CD4-positive, alpha-beta T cell treated with Interleukin-15 for 4 hours (primary cell): ENCODE data around the gene CNGB1.
"Not testable (repeated sequence)": the region's sequence is repeated elsewhere in the genome, so short reads cannot be mapped to it uniquely, and the experiment has no call there.

Source experiments
- DNase-seq: peaks from one replicate; pipeline ENCODE4 v3.0.0-alpha.2; 2020; ENCODE audit warnings: low spot score

CNGB1 gene

DNA sequence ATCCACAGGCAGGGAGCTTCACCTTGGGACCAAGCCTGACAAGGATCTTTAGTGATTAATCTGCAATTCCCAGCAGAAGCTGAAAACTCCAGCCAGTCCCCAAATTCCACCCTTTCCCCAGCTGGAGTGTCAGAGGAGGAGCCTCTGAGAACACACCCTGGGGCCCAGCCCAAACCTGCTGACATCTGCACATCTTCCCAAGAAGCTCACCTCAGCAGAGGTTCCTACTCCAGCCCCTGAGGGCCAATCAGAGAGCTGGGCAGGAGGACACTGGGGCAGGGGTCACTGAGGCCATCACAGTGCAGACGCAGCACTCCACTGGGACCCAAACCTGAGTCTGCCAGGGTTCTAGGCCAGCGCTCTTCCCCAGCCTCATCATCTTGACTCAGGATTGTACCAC is 44.9 kb downstream of the CNGB1 start:
- DNase-seq: no peak

DNA sequence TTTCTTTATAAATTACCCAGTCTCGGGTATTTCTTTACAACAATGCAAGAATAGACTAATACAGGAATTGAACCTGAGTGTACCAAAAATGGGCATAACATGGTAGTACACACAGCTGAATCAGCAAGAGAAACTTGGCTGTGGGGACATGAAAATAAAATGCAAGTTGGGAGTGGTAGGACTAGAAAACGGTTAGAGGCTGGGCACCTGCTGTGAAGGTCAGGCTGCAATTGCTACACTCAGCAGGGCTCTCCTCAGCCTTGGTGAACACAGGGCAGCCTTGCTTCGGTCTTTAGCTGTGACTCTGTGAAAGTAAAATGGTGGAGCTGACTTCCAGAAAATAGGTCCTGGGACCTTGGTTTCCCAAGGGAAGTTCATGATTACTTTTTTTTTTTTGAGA is 45.6 kb downstream of the CNGB1 start:
- no peak for DNase-seq

DNA sequence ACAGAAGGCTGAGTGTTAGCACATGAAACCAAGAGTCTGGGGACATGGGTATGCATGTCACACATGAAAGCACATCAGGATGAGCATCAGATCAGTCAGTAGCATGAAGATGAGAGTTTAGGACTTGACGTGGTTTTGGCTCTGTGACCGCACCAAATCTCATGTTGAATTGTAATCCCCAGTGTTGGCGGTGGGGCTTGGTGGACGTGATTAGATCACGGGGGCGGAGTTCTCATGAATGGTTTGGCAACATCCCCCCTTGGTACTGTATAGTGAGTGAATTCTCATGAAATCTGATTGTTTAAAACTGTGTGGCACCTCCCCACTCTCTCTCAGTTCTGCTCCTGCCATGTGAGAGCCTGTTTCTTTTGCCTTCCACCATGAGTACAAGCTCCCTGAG is 46.4 kb downstream of the CNGB1 start:
- DNase-seq: no peak

DNA sequence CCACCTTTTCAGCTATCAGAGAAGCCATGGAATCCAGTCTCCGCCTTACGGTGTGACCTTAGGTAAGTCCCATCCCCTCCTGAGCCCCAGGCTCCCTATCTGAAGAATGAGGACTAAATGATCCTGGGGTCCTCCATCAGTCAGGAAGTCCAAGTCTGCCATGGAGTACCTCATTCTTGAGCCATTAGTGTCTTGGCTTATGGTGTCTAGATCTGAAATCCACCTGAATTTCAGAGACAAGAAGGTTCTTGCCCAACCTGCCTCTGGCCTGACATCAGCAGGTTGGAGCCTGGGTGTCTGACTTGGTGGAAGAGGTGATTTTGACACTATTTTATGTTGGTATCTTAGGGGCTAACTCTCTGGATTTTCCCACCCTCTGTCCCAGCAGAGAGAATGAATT is 47.1 kb downstream of the CNGB1 start:
- no peak for DNase-seq

DNA sequence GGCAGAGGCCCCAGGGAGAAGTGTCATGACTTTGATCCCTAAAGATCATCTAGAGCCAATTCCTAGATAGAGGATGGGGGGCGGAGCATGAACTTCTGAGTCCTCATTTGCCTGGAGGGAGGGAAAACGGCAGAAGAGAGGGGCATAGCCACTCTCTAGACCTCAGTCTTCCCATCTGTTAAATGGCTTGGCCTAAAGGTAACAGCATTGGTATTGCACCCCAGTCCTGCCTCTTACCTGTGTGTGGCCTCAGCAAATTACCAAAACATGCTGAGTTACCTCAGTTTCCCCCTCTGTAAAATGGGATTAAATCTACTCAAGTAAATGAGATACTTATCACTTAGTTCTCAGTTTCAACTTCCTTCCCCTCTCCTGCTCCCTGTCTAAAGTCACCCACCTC is 47.5 kb downstream of the CNGB1 start:
- no peak for DNase-seq

DNA sequence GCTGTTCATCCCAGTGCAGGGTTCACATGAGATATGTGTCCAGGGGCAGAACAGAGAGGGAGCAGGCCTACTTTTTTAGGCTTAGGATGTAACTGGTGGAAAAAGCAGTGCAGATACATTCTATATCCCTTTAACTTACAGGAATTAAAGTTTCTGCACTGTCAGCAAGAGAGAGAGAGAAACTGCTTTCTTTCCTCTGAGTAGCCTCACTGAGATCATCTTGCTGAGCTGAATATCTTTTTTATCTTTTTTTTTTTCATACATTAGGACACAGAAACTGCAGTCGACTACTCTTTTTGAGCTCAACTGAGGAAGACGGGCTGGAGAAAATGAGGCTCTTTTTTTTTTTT is 50.1 kb downstream of the CNGB1 start:
- DNase-seq: no peak

DNA sequence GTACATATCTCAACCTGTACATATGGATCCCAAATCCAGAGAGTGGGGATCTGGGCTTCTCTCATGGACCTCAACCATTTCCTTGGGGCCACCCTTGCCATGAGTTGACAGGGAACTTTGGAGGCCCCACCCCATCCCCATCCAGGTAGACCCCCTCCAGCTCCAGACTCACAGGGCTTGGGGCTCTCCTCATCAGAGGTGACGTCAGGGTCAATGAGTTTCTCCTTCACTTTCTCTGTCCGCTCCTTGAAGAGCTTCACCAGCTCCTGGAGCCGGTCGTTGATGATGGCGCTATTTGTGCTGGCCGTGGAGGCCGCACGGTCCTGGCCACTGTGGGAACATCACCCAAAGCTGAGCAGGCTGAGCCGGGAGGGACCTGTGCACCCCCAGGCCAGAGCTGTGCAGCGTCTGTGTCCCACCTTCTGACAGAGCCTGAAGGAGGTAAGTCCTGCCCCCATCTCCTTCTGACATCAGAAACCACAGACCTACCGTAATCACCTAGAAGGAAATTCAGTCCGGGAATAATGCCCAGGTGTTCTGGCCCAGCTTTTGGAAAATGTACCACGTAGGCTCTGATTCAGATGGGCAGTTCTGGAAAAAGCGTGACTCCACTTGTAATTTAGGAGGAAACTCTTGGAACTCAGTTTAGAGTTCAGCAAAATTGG is 50.6 kb downstream of the CNGB1 start:
- DNase-seq: no peak

DNA sequence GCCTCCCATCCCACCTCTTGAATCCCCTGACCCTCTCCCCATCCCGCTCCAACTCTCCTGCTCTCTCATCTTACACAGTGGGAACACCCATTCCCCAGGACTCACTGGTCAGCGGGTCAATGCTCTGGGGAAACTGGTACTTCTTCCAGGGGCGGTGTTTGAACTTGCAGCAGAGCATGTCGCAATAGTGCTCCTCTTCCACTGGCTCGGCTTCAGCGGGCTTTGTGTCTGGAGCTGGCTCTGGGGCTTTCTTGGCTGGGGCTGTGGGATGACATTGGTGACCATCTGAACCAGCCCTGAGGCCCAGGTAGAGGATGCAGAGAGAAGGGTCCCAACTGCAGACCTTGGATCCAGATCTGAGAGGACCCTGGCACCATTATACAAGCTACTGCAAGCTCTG is 51.9 kb downstream of the CNGB1 start:
- DNase-seq: no peak

DNA sequence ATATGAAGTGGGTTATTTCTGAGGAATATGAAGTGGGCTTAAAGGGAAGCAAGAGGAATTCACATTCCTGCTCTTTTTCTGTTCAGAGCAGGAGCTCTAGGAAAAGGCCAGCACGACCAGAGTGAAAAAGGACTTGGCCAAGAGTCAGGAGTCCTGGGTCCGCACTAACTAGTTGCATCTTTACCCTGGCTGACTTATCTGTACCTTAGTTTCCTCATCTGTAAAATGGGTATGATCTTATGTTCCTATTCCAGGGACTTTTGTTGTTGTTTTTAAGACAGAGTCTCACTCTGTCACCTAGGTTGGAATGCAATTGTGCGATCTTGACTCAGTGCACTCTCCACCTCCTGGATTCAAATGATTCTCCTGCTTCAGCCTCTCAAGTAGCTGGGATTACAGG is 52.5 kb downstream of the CNGB1 start:
- no peak for DNase-seq

DNA sequence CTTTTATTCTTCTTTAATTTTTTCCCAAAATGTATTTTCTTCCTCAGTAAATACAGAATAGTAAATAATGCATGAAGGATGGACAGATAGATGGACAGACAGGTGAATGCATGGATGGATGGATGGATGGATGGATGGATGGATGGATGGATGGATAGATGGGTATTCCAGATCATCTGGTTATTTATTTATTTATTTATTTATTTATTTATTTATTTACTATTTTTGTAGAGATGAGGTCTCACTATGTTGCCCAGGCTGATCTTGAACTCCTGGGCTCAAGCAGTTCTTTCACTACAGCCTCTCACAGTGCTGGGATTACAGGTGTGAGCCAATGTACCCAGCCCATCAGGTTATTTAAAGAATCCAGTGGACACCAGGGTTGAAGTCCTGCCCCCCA is 53.0 kb downstream of the CNGB1 start:
- not testable (repeated sequence) for DNase-seq

DNA sequence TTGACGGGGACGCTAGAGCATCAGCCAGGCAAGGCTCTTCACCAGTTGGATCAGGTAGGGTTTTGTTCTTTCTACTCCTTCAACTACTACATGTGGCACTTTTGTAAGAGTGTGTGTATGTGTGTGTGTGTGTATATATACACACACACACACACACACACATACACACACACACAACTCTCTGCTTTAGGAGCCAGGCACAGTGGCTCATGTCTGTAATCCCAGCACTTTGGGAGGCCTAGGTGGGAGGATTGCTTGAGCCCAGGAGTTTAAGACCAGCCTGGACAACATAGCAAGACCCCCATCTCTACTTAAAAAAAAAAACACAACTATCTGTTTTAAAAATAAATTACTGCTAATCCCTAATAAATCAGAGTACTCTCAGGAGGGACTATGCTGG is 53.4 kb downstream of the CNGB1 start:
- DNase-seq: not testable (repeated sequence)

DNA sequence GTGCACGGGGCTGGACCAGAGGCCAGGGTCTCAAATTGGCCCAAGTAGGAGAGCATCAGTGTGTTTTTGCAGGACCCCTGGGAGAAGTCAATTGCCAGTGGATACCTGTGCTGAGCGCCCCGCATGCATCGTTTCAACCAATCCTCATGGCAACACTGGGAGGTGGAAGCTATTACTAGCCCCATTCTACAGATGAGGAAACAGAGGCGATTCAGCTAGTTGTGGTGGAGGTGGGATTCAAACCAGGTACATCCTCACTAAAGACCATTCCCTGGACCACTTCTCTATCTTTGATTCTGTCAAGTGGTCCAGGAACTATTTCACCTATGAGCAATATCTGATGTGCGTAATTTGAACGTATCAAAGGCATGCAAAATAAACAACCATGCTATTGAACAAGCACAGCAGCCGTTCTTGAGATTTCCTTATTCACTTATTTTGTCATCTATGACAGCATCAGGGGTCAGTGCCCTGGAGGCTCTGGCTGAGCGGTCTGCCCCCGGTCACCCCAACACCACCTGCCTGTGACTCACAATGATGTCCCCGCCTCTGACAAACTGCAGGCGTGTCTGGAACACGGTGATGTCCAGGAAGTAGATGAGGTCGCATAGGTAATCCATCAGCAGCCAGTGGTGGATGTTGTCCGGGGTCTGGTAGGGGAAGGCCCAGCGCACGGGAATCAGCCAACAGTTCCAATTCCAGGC is 54.0 kb downstream of the CNGB1 start:
- no peak for DNase-seq

DNA sequence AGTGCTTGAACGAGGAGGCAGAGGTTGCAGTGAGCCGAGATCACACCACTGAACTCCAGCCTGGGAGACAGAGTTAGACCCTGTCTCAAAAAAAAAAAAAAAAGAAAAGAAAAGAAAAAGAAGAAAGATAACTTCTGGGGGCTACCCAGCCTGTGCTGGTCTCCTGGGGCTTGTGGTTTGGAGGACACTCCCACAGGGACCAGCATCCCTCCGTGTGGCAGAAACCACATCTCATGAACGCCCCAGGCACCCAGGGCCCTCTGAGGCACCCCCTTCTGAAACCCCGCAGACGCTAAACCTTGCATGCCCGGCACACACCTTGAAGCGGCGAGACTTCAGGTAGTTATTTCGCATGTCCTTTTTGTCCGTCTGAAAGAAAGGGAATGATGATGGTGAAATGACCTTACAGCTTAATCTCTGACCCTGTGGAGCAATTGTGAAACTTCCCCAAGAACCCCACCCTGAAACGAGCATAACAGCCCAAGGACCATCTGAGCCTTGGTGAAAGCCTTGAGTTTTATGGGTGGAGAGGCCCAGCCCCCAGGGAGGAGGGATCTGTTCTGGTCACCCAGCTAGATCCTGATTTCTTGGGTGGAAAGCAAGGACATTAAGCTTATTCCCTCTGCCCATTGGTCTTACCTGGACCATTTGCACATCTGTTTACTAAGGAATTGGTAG is 55.0 kb downstream of the CNGB1 start:
- DNase-seq: no peak

DNA sequence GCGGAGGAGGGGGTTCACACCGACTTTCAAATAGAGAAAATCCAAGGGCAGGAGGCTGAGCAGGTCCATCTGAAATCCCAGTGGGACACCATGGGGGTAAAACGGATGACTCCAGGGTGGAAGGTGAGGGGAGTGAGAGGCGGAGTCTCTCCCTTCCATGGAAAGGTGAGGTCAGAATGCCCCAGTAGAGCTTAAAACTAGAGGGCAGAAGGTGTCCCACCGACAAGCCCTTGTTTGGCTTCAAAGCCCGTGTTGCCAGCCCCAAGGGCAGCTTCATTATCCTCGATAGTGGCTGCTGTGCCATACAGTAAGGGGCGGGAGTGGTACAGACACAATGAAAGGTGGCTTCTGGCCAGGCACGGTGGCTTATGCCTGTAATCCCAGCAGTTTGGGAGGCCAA is 55.7 kb downstream of the CNGB1 start:
- no peak for DNase-seq

DNA sequence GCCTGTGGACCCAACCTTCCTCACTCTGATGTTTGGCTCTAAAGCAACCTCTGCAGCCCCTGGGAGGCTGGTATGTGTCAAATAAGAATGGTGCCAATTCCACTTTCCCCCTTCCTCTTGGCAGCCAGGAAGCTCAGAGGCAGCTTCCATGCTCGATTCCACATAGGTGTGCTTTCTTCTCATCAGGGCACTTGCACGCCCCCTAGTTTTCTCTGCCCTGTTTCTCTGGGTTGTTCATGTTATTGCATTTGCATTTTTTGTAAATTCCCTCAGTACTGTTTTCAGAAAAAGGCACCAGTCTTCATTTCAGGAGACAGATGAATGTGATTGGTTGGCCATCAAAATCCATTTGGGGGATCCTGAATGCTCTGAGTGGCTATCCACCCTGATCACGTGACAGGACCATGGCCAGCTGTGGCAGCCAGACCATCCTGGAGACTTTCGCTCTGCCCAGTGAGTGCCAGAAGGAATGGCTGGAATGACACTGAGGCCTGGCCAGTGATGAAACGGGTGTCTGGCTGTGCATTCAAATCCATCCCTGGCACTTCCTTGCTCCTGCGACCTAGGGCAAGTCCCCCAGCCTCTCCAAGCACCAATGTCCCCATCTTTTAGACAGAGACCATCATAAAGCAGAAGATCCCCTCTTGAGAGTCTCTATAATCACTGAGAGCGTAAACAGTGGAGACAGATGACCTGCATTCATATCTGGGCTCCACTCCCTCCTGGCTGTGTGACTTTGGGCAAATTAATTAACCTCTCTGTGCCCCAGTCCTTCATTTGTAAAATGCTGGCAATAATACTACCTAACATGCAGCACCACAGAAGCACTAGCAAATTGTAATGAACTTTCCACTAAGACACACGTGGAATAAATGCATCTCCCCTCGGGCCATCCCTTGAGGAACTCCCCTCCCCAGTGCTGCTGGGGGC is 56.4 kb downstream of the CNGB1 start:
- DNase-seq: no peak

DNA sequence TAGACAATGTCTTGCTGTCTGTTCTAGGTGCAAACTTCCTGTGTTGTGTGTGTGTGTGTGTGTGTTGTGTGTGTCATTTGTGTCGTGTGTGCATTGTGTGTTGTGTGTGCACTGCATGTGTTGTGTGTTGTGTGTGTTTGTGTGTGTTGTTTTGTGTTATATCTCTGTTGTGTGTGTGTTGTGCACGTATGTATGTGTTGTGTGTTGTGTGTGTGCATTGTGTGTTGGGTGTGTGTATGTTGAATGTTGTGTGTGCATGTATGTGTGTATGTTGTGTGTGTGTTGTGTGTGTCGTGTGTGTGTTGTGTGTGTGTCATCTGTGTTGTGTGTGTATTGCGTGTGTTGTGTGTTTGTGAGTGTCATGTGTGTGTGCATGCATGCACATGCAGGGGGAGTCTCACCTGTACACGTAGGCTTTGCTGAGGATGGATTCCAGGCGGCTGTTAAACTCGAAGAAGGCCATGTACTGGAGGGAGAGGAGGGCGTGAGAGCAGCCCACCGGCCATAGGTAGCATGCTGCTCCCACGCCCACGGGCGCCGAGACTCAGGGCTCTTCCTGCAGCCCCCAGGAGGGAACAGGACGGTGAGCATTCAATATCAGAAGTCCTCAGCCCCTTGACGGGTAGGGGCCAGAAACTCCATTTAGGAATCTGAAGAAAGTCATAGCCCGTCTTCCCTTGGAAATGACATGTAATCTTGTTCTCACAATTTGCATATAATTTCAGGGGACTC is 58.2 kb downstream of the CNGB1 start:
- no peak for DNase-seq

DNA sequence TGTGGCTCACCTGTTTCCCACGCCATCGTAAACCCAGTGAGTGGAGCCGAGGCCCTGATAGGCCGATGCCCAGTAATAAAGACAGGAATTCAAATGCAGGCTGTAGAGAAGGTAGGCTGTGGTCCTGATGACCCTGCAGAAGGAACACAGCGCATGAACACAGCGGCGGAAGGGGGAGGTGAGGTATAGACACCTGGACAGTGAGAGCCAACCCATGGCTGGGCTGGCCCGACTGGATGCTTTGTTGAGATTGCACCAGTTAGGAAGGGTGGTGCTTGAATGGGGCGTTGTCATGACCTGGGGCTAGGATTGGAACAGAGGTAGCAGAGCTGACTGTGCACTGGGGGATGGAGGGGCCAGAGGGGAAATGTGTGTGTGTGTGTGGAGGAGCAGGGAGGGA is 59.2 kb downstream of the CNGB1 start:
- DNase-seq: no peak

DNA sequence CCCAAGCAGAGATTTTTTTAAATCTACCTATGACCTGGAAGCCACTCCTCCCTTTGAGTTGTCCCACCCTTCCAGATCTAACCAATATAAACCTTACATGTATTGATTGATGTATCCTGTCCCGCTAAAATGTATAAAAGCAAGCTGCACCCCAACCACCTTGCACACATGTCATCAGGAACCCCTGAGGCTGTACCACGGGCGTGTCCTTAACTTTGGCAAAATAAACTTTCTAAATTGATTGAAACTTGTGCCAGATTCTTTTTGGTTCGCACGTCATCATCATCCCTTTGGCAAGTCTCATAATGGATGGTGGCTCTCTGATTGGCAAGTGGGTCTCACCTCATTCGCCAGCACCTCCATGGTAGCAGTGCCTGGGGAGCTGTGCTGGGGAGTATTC is 60.2 kb downstream of the CNGB1 start:
- DNase-seq: no peak

DNA sequence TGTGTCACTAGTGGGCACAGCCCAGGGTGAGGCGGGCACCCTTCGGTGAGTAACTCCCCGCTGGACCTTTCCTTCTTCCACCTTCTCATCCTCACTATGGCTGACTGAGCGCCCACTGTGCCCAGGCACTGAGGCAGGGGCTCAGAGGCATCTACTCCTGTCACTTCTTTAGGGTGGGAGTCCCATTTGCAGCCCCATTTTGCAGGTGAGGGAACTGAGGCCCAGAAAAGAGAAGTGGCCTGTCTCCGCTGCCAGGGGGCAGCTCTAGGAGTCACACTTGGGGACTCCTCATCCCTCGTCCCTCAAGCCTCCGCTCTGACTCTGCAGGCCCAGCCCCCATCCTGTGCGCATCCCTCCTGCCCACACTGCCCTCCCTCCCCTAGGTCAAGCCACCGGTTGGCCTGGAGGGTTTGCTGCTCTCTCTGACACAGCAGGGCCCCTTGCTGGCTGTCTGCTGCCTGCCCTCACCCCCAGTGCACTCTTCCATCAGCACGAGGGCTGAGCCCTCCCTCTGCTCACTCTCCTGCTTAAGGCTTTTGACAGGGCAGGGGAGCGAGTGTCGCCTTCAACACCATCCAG is 62.4 kb downstream of the CNGB1 start:
- DNase-seq: no peak

DNA sequence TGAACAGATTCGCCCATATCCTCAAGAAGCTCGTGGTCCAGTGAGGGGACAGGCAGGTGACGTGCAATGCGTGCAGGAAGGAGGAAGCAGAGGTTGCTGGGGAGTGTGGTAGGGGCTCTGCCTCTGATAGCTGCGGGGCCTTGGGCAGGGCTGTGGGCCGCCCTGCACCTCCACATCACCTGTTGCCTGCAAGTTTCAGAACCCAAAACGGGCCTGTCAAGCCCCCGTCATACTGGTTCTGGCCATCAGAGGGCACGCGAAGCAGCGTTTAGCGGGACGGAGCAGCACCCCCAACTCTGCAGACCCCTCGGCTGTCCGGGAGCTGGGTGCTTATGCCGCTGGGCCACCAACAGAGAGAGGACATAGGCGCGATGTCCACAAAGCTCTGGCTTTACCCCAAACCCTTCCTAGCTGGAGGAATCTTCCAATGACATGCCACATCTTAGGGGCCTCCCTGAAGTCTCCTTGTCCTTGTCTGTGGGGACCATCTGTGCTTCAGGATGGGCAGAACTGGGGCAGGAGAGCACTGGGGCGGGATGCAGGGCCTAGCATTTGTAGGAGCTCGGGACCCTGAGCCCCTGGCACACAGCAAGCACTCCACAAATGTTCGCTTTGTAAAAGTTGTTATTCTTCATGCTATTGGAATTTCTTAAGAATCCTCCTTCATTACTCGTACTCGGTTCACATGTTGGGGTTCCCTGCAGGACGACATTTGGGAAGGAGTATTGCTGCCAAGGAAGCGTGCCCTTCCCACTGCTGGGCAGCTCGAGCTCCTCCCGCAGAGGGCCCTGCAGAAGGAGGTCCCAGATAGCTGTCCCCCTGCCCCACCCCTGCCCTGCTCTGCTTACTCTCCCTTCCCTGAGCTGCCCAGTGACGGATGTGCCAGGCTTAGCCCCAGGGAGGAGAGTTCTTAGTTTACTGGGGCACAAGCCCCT is 64.3 kb downstream of the CNGB1 start:
- DNase-seq: peak; percentile 10
